Measurements from ENCODE around the gene TMEM89. TPM values are rescaled to one million over a fixed set of nuclear protein-coding genes. Genes with fewer than 3 reads are reported as not detected.

Gene TMEM89
- total and polyA plus RNA-seq, 7 donors, result not detected

GRCh38 chr3:48581621-48582481 is 39.7 kb downstream of the TMEM89 start:
- no peak for TF ChIP-seq CTCF (IDR thresholded peaks at IDR 0.05)
- WGBS, 3 donors, result 92 to 94% (median 94%) methylated on average over 14 of the region's 14 CpGs
- no peak overlapping the region for H3K27ac ChIP-seq
- H3K27me3 ChIP-seq (ENCODE audit: insufficient read depth in 3 of 3, low read length in 2 of 3), result no peaks in the 10 kb centered on the region
- peaks cover 0 to 42% of the 10 kb centered on the region in 2 donors for H3K36me3 ChIP-seq (ENCODE audit: insufficient read depth in 1 of 2, low read depth in 1 of 2)
- no peak for DNase-seq
- no peaks in the 10 kb centered on the region for H3K9me3 ChIP-seq
- no peaks in the 10 kb centered on the region for H3K4me1 ChIP-seq
- intact Hi-C loops (cut with DNase I), result no loop called here
- ATAC-seq, result no peak
- H3K4me3 ChIP-seq, result no peak overlapping the region

- no peak for TF ChIP-seq CTCF (IDR thresholded peaks at IDR 0.05)
- intact Hi-C loops (cut with DNase I), result no loop called here
Measured at GRCh38 chr3:48576647-48577046, 44.9 kb downstream of the TMEM89 start.

GRCh38 chr3:48575366-48575765 is 46.2 kb downstream of the TMEM89 start:
- Histone ChIP-seq H3K36me3 (ENCODE audit: insufficient read depth in 1 of 2, low read depth in 1 of 2) (peaks cover 0 to 18% of the 10 kb centered on the region in 2 donors), H3K27ac (no peak overlapping the region), H3K9me3 (no peaks in the 10 kb centered on the region), H3K4me1 (no peaks in the 10 kb centered on the region), H3K4me3 (no peak overlapping the region), H3K27me3 (ENCODE audit: insufficient read depth in 3 of 3, low read length in 2 of 3) (no peaks in the 10 kb centered on the region)
- WGBS, 3 donors, result 83 to 91% (median 86%) methylated on average over 17 of the region's 17 CpGs
- no peak for TF ChIP-seq CTCF (IDR thresholded peaks at IDR 0.05)
- ATAC-seq (no peak), DNase-seq (no peak)
- intact Hi-C loops (cut with DNase I), result no loop called here

More at GRCh38 chr3:48576647-48577046, 44.9 kb downstream of the TMEM89 start:
- Histone ChIP-seq H3K4me3 (no peak overlapping the region), H3K27ac (no peak overlapping the region), H3K9me3 (no peaks in the 10 kb centered on the region), H3K4me1 (no peaks in the 10 kb centered on the region), H3K36me3 (ENCODE audit: insufficient read depth in 1 of 2, low read depth in 1 of 2) (peaks cover 0 to 22% of the 10 kb centered on the region in 2 donors), H3K27me3 (ENCODE audit: insufficient read depth in 3 of 3, low read length in 2 of 3) (no peaks in the 10 kb centered on the region)
- ATAC-seq (no peak), DNase-seq (no peak)
- WGBS, 3 donors, result 71 to 81% (median 80%) methylated on average over 4 of the region's 4 CpGs

- H3K36me3 ChIP-seq (ENCODE audit: insufficient read depth in 1 of 2, low read depth in 1 of 2), result peaks cover 0 to 13% of the 10 kb centered on the region in 2 donors
- TF ChIP-seq CTCF (IDR thresholded peaks at IDR 0.05), result no peak
- no peaks in the 10 kb centered on the region for H3K9me3 ChIP-seq
- no peaks in the 10 kb centered on the region for H3K27me3 ChIP-seq (ENCODE audit: insufficient read depth in 3 of 3, low read length in 2 of 3)
- DNase-seq (no peak), ATAC-seq (no peak)
- no peak overlapping the region for H3K4me3 ChIP-seq
- no peak overlapping the region for H3K27ac ChIP-seq
- WGBS, 3 donors, result 91 to 97% (median 91%) methylated on average over 10 of the region's 10 CpGs
- intact Hi-C loops (cut with DNase I), result no loop called here
- H3K4me1 ChIP-seq, result no peaks in the 10 kb centered on the region
Measured at GRCh38 chr3:48573973-48574585, 47.5 kb downstream of the TMEM89 start.

Data from psoas muscle (tissue), 8 donors.